WERI-Rb-1 (cell line): Measurements from ENCODE around the gene OSBPL10.

Experiments used
- DNase-seq: peaks from one replicate; pipeline ENCODE4 v3.0.0-alpha.2; 2020
- H3K27ac ChIP-seq: fragments of 250-450 bp; sonication (Bioruptor Pico); 2 replicates; pipeline ENCODE4 v1.5.1; 2020; ENCODE audit warnings: mild to moderate bottlenecking, moderate library complexity
- H3K27me3 ChIP-seq: fragments of 250-450 bp; sonication (Bioruptor Pico); 2 replicates; pipeline ENCODE4 v1.5.1; 2021; ENCODE audit warnings: mild to moderate bottlenecking, low read depth, moderate library complexity; ENCODE audit not compliant: insufficient read depth, severe bottlenecking
- H3K36me3 ChIP-seq: fragments of 250-450 bp; sonication (Bioruptor Pico); 2 replicates; pipeline ENCODE4 v1.5.1; 2020; ENCODE audit warnings: mild to moderate bottlenecking, moderate library complexity
- H3K4me3 ChIP-seq: 2 replicates; pipeline ENCODE4 v1.5.1; 2011; ENCODE audit warnings: low read depth, mild to moderate bottlenecking, control low read depth, low read length
- H3K9me3 ChIP-seq: fragments of 250-450 bp; sonication (Bioruptor Pico); 2 replicates; pipeline ENCODE4 v1.5.1; 2021; ENCODE audit warnings: mild to moderate bottlenecking, moderate library complexity; ENCODE audit not compliant: severe bottlenecking
- CTCF ChIP-seq: IDR thresholded peaks from 2 replicates; pipeline ENCODE4 v1.5.1; 2011; ENCODE audit warnings: low read depth, mild to moderate bottlenecking, control low read depth, inconsistent platforms, low read length

The OSBPL10 gene

GRCh38 chr3:31723701-31724100, 257.4 kb downstream of the OSBPL10 start:
- no peaks in the 10 kb centered on the region for H3K36me3 ChIP-seq
- no peaks in the 10 kb centered on the region for H3K27me3 ChIP-seq
- H3K4me3 ChIP-seq, result no peak overlapping the region
- DNase-seq, result no peak
- no peak overlapping the region for H3K27ac ChIP-seq
- H3K9me3 ChIP-seq, result no peaks in the 10 kb centered on the region
- no peak for TF ChIP-seq CTCF

GRCh38 chr3:31721676-31722075, 259.4 kb downstream of the OSBPL10 start:
- Histone ChIP-seq H3K27ac (no peak overlapping the region), H3K4me3 (no peak overlapping the region), H3K27me3 (no peaks in the 10 kb centered on the region), H3K9me3 (no peaks in the 10 kb centered on the region), H3K36me3 (no peaks in the 10 kb centered on the region)
- no peak for DNase-seq
- TF ChIP-seq CTCF, result no peak

- no peak for DNase-seq
- Histone ChIP-seq H3K9me3 (peaks cover 3% of the 10 kb centered on the region), H3K36me3 (no peaks in the 10 kb centered on the region), H3K27ac (no peak overlapping the region), H3K4me3 (no peak overlapping the region), H3K27me3 (no peaks in the 10 kb centered on the region)
- no peak for TF ChIP-seq CTCF
Measured at GRCh38 chr3:31714495-31715280, 266.4 kb downstream of the OSBPL10 start.

GRCh38 chr3:31713816-31714215, 267.2 kb downstream of the OSBPL10 start:
- Histone ChIP-seq H3K36me3 (no peaks in the 10 kb centered on the region), H3K27me3 (no peaks in the 10 kb centered on the region), H3K4me3 (no peak overlapping the region), H3K27ac (no peak overlapping the region), H3K9me3 (peaks cover 3% of the 10 kb centered on the region)
- no peak for TF ChIP-seq CTCF
- no peak for DNase-seq

GRCh38 chr3:31710123-31710803, 270.8 kb downstream of the OSBPL10 start:
- no peaks in the 10 kb centered on the region for H3K36me3 ChIP-seq
- H3K27ac ChIP-seq, result no peak overlapping the region
- TF ChIP-seq CTCF, result no peak
- DNase-seq, result no peak
- no peaks in the 10 kb centered on the region for H3K27me3 ChIP-seq
- no peak overlapping the region for H3K4me3 ChIP-seq
- peaks cover 3% of the 10 kb centered on the region for H3K9me3 ChIP-seq

GRCh38 chr3:31709526-31709925, 271.5 kb downstream of the OSBPL10 start:
- Histone ChIP-seq H3K36me3 (no peaks in the 10 kb centered on the region), H3K9me3 (peaks cover 3% of the 10 kb centered on the region), H3K4me3 (no peak overlapping the region), H3K27ac (no peak overlapping the region), H3K27me3 (no peaks in the 10 kb centered on the region)
- DNase-seq, result no peak
- no peak for TF ChIP-seq CTCF
